Measurements from ENCODE around the gene COL3A1. TPM values are rescaled to one million over a fixed set of nuclear protein-coding genes. Genes with fewer than 3 reads are reported as not detected.

Gene COL3A1
- polyA plus RNA-seq, 1 experiment: 1,396 TPM

GRCh38 chr2:188944442-188944841 is 29.7 kb upstream of the COL3A1 start:
- DNase-seq (ENCODE audit: low read depth, low spot score): no peak
- ChIA-PET CTCF (no interaction called here), POLR2A (no interaction called here)
- H3K4me3 ChIP-seq (ENCODE audit: low read depth, low read length): no peak overlapping the region
- no peak overlapping the region for H3K27ac ChIP-seq (ENCODE audit: low read depth, low read length)
- H3K27me3 ChIP-seq (ENCODE audit: control insufficient read depth, insufficient read depth, low read length): no peaks in the 10 kb centered on the region
- peaks cover 10% of the 10 kb centered on the region for H3K9me3 ChIP-seq (ENCODE audit: control insufficient read depth, insufficient read depth, low read length)
- TF ChIP-seq CTCF (IDR thresholded peaks at IDR 0.05; ENCODE audit: low read depth, low read length): no peak

- H3K27me3 ChIP-seq (ENCODE audit: control insufficient read depth, insufficient read depth, low read length): no peaks in the 10 kb centered on the region
- H3K9me3 ChIP-seq (ENCODE audit: control insufficient read depth, insufficient read depth, low read length): peaks cover 9% of the 10 kb centered on the region
- ChIA-PET CTCF (no interaction called here), POLR2A (no interaction called here)
- H3K27ac ChIP-seq (ENCODE audit: low read depth, low read length): no peak overlapping the region
- no peak for DNase-seq (ENCODE audit: low read depth, low spot score)
- no peak for TF ChIP-seq CTCF (IDR thresholded peaks at IDR 0.05; ENCODE audit: low read depth, low read length)
- no peak overlapping the region for H3K4me3 ChIP-seq (ENCODE audit: low read depth, low read length)
These were observed 24.9 kb upstream of the COL3A1 start for GRCh38 chr2:188949046-188949818.

- Histone ChIP-seq H3K9me3 (ENCODE audit: control insufficient read depth, insufficient read depth, low read length) (peaks cover 3% of the 10 kb centered on the region), H3K27ac (ENCODE audit: low read depth, low read length) (no peak overlapping the region), H3K4me3 (ENCODE audit: low read depth, low read length) (no peak overlapping the region), H3K27me3 (ENCODE audit: control insufficient read depth, insufficient read depth, low read length) (no peaks in the 10 kb centered on the region)
- DNase-seq (ENCODE audit: low read depth, low spot score): no peak
- TF ChIP-seq CTCF (IDR thresholded peaks at IDR 0.05; ENCODE audit: low read depth, low read length): no peak
- ChIA-PET POLR2A (no interaction called here), CTCF (no interaction called here)
These were observed 21.3 kb upstream of the COL3A1 start for GRCh38 chr2:188952901-188953300.

- H3K27ac ChIP-seq (ENCODE audit: low read depth, low read length): no peak overlapping the region
- POLR2A ChIA-PET: no interaction called here
- no peaks in the 10 kb centered on the region for H3K9me3 ChIP-seq (ENCODE audit: control insufficient read depth, insufficient read depth, low read length)
- H3K4me3 ChIP-seq (ENCODE audit: low read depth, low read length): no peak overlapping the region
- CTCF ChIA-PET: no interaction called here
- no peak for DNase-seq (ENCODE audit: low read depth, low spot score)
- no peak for TF ChIP-seq CTCF (IDR thresholded peaks at IDR 0.05; ENCODE audit: low read depth, low read length)
- H3K27me3 ChIP-seq (ENCODE audit: control insufficient read depth, insufficient read depth, low read length): no peaks in the 10 kb centered on the region
These were observed 17.9 kb upstream of the COL3A1 start for GRCh38 chr2:188956290-188956689.

GRCh38 chr2:188956961-188957360 is 17.2 kb upstream of the COL3A1 start:
- ChIA-PET CTCF (no interaction called here), POLR2A (no interaction called here)
- TF ChIP-seq CTCF (IDR thresholded peaks at IDR 0.05; ENCODE audit: low read depth, low read length): no peak
- Histone ChIP-seq H3K27me3 (ENCODE audit: control insufficient read depth, insufficient read depth, low read length) (no peaks in the 10 kb centered on the region), H3K9me3 (ENCODE audit: control insufficient read depth, insufficient read depth, low read length) (no peaks in the 10 kb centered on the region), H3K27ac (ENCODE audit: low read depth, low read length) (no peak overlapping the region), H3K4me3 (ENCODE audit: low read depth, low read length) (no peak overlapping the region)
- no peak for DNase-seq (ENCODE audit: low read depth, low spot score)
